Measurements from ENCODE around the gene PDIA4.

PDIA4 gene

GRCh38 chr7:148963583-148964482 is 64.5 kb downstream of the PDIA4 start:
- TF ChIP-seq, protein P1, sequence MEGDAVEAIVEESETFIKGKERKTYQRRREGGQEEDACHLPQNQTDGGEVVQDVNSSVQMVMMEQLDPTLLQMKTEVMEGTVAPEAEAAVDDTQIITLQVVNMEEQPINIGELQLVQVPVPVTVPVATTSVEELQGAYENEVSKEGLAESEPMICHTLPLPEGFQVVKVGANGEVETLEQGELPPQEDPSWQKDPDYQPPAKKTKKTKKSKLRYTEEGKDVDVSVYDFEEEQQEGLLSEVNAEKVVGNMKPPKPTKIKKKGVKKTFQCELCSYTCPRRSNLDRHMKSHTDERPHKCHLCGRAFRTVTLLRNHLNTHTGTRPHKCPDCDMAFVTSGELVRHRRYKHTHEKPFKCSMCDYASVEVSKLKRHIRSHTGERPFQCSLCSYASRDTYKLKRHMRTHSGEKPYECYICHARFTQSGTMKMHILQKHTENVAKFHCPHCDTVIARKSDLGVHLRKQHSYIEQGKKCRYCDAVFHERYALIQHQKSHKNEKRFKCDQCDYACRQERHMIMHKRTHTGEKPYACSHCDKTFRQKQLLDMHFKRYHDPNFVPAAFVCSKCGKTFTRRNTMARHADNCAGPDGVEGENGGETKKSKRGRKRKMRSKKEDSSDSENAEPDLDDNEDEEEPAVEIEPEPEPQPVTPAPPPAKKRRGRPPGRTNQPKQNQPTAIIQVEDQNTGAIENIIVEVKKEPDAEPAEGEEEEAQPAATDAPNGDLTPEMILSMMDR (conservative IDR thresholded peaks at IDR 0.05) = no peak
- H3K27ac ChIP-seq = peak overlapping the region; percentile 82

- H3K27ac ChIP-seq = peak overlapping the region; percentile 82
- TF ChIP-seq, protein P1 (conservative IDR thresholded peaks at IDR 0.05) = peak; percentile 89
Observed at GRCh38 chr7:148962823-148963582, 65.3 kb downstream of the PDIA4 start.

- TF ChIP-seq, protein P1 (conservative IDR thresholded peaks at IDR 0.05) = no peak
- peak overlapping the region; percentile 82 for H3K27ac ChIP-seq
Observed at GRCh38 chr7:148962440-148962822, 65.9 kb downstream of the PDIA4 start.

DNA sequence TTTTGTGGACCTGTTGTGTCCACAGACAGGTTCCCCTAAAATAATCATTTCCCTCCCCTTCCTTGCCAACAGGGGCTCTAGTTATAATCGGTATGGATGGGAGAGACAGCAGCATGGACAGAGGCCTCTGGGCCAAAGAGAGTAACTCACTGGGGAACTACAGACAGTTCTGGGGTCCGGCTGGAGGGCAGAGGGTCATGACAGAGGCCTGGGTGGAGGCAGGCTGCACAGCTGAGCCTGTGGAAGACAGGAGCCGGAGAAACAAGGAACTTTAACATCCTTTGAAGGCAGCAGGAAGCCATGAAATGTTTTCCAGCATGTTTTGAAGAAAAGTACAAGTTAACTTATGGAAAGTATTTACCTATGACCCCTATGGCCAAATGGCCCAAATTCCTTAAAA is 68.6 kb downstream of the PDIA4 start:
- TF ChIP-seq, protein P1 (conservative IDR thresholded peaks at IDR 0.05) = no peak
- no peak overlapping the region for H3K27ac ChIP-seq

DNA sequence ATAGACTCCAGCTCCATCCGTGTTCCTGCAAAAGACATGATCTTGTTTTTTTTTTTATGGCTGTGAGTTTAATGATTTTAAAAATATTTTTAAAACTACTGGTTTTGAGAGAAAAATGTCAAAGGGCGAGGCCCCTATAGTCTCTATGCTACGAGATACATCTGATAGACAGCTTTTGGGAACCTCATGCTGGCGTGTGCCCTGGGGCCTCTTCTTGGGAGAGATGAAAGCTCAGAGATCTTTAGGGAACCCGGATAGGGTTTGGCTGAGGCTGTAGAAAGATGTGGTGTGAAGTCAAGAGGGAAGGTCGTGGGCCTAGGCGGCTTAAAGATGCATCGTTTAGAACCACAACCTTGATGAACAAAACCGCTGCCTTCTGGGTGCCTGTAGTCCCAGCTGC is 70.2 kb downstream of the PDIA4 start:
- H3K27ac ChIP-seq = no peak overlapping the region
- TF ChIP-seq, protein P1 (conservative IDR thresholded peaks at IDR 0.05) = no peak

GRCh38 chr7:148954766-148955165 is 73.5 kb downstream of the PDIA4 start:
- H3K27ac ChIP-seq = no peak overlapping the region
- TF ChIP-seq, protein P1 (conservative IDR thresholded peaks at IDR 0.05) = no peak

GRCh38 chr7:148953676-148954075 is 74.6 kb downstream of the PDIA4 start:
- no peak overlapping the region for H3K27ac ChIP-seq
- TF ChIP-seq, protein P1 (conservative IDR thresholded peaks at IDR 0.05) = no peak
